SK-N-SH treated with all-trans-retinoic acid at 6 μM for 48 hours (cell line): ENCODE results near the gene KCNA5.

Experiments used
- ARNTL ChIP-seq: fragments of 450-650 bp; formaldehyde crosslinking; IDR thresholded peaks from 2 replicates; pipeline ENCODE4 v1.5.0; 2020; ENCODE audit warnings: low read depth, mild to moderate bottlenecking, moderate library complexity, borderline replicate concordance
- BACH2 ChIP-seq: fragments of 250-450 bp; sonication (Bioruptor Pico); IDR thresholded peaks from 2 replicates; pipeline ENCODE4 v1.9.0; 2021; ENCODE audit warnings: mild to moderate bottlenecking, borderline replicate concordance
- CSDC2 ChIP-seq: fragments of 250-450 bp; sonication (Bioruptor Pico); IDR thresholded peaks from 2 replicates; pipeline ENCODE4 v1.5.0; 2020; ENCODE audit warnings: mild to moderate bottlenecking, moderate library complexity
- ESRRG ChIP-seq: fragments of 250-450 bp; sonication (Bioruptor Pico); IDR thresholded peaks from 2 replicates; pipeline ENCODE4 v1.6.1; 2021; ENCODE audit warnings: mild to moderate bottlenecking
- GLIS3 ChIP-seq: fragments of 250-450 bp; sonication (Bioruptor Pico); IDR thresholded peaks from 2 replicates; pipeline ENCODE4 v1.5.0; 2020; ENCODE audit warnings: mild to moderate bottlenecking, moderate library complexity
- PATZ1 ChIP-seq: fragments of 250-450 bp; sonication (Bioruptor Pico); IDR thresholded peaks from 2 replicates; pipeline ENCODE4 v1.8.0; 2020; ENCODE audit warnings: mild to moderate bottlenecking, moderate library complexity, borderline replicate concordance
- POU6F1 ChIP-seq: fragments of 250-450 bp; sonication (Bioruptor Pico); IDR thresholded peaks from 2 replicates; pipeline ENCODE4 v1.8.0; 2021; ENCODE audit warnings: low read depth, mild to moderate bottlenecking, moderate library complexity, borderline replicate concordance
- TCF4 ChIP-seq: fragments of 250-450 bp; sonication (Bioruptor Pico); IDR thresholded peaks from 2 replicates; pipeline ENCODE4 v1.8.0; 2021; ENCODE audit warnings: mild to moderate bottlenecking, moderate library complexity, borderline replicate concordance
- ZC3H10 ChIP-seq: fragments of 250-450 bp; sonication (Bioruptor Pico); IDR thresholded peaks from 2 replicates; pipeline ENCODE4 v1.5.1; 2021; ENCODE audit warnings: mild to moderate bottlenecking, moderate library complexity
- ZFP30 ChIP-seq: fragments of 450-650 bp; formaldehyde crosslinking; IDR thresholded peaks from 2 replicates; pipeline ENCODE4 v1.5.0; 2022; ENCODE audit warnings: mild to moderate bottlenecking, moderate library complexity
- ZNF70 ChIP-seq: fragments of 450-650 bp; formaldehyde crosslinking; IDR thresholded peaks from 2 replicates; pipeline ENCODE4 v1.5.0; 2020; ENCODE audit warnings: mild to moderate bottlenecking, moderate library complexity

GRCh38 chr12:5076761-5077160 lies 33.1 kb downstream of the KCNA5 start:
- no peak for TF ChIP-seq ZFP30 (CRISPR knock-in tag)
- no peak for TF ChIP-seq TCF4 (CRISPR knock-in tag)
- TF ChIP-seq ESRRG = no peak
- no peak for TF ChIP-seq ARNTL (CRISPR knock-in tag)
- no peak for TF ChIP-seq ZNF70 (CRISPR knock-in tag)
- no peak for TF ChIP-seq PATZ1 (CRISPR knock-in tag)
- no peak for TF ChIP-seq ZC3H10 (CRISPR knock-in tag)
- TF ChIP-seq POU6F1 (CRISPR knock-in tag) = no peak
- TF ChIP-seq BACH2 = no peak
- no peak for TF ChIP-seq GLIS3
- no peak for TF ChIP-seq CSDC2 (CRISPR knock-in tag)
